ENCODE results near the gene DAP. TPM values are rescaled to one million over a fixed set of nuclear protein-coding genes. Genes with fewer than 3 reads are reported as not detected.

DAP gene
- total RNA-seq, 1 donor from 2014 or later = 178 TPM

- no peak for DNase-seq (ENCODE audit: low spot score)
Observed at GRCh38 chr5:10690460-10691440, 70.3 kb downstream of the DAP start.

GRCh38 chr5:10689391-10690081 is 71.5 kb downstream of the DAP start:
- DNase-seq (ENCODE audit: low spot score) = no peak

- no peak for DNase-seq (ENCODE audit: low spot score)
Observed at GRCh38 chr5:10688651-10689171, 72.3 kb downstream of the DAP start.

- no peak for DNase-seq (ENCODE audit: low spot score)
Observed at GRCh38 chr5:10686890-10687289, 74.1 kb downstream of the DAP start.

GRCh38 chr5:10685115-10685521 is 75.9 kb downstream of the DAP start:
- DNase-seq (ENCODE audit: low spot score) = no peak

GRCh38 chr5:10684303-10685086 is 76.5 kb downstream of the DAP start:
- no peak for DNase-seq (ENCODE audit: low spot score)

- DNase-seq (ENCODE audit: low spot score) = no peak
Observed at GRCh38 chr5:10682801-10683525, 78.1 kb downstream of the DAP start.

GRCh38 chr5:10681731-10682679 is 79.0 kb downstream of the DAP start:
- DNase-seq (ENCODE audit: low spot score) = no peak

- DNase-seq (ENCODE audit: low spot score) = no peak
Observed at GRCh38 chr5:10680876-10681481, 80.1 kb downstream of the DAP start.

- no peak for DNase-seq (ENCODE audit: low spot score)
Observed at GRCh38 chr5:10679336-10679988, 81.6 kb downstream of the DAP start.

GRCh38 chr5:10678244-10678643 is 82.8 kb downstream of the DAP start:
- no peak for DNase-seq (ENCODE audit: low spot score)

GRCh38 chr5:10677533-10677932 is 83.5 kb downstream of the DAP start:
- DNase-seq (ENCODE audit: low spot score) = no peak

- DNase-seq (ENCODE audit: low spot score) = no peak
Observed at GRCh38 chr5:10676946-10677345, 84.1 kb downstream of the DAP start.

GRCh38 chr5:10676224-10676623 is 84.8 kb downstream of the DAP start:
- DNase-seq (ENCODE audit: low spot score) = no peak

- DNase-seq (ENCODE audit: low spot score) = no peak
Observed at GRCh38 chr5:10675177-10675700, 85.8 kb downstream of the DAP start.

- no peak for DNase-seq (ENCODE audit: low spot score)
Observed at GRCh38 chr5:10674582-10674981, 86.5 kb downstream of the DAP start.

GRCh38 chr5:10674096-10674495 is 86.9 kb downstream of the DAP start:
- DNase-seq (ENCODE audit: low spot score) = no peak

- no peak for DNase-seq (ENCODE audit: low spot score)
Observed at GRCh38 chr5:10673407-10673806, 87.6 kb downstream of the DAP start.

- DNase-seq (ENCODE audit: low spot score) = no peak
Observed at GRCh38 chr5:10673017-10673389, 88.0 kb downstream of the DAP start.

All from mucosa of gallbladder (tissue), 1 donor.